GM19035 (cell line): Measurements from ENCODE around the gene ALK.
"Not testable (repeated sequence)": the region's sequence is repeated elsewhere in the genome, so short reads cannot be mapped to it uniquely, and the experiment has no call there.

Source experiments
- ATAC-seq: cut with Tn5 transposase; IDR thresholded peaks from one replicate; pipeline ENCODE4 v1.9.1; 2021; ENCODE audit not compliant: unreplicated experiment

ALK gene

DNA sequence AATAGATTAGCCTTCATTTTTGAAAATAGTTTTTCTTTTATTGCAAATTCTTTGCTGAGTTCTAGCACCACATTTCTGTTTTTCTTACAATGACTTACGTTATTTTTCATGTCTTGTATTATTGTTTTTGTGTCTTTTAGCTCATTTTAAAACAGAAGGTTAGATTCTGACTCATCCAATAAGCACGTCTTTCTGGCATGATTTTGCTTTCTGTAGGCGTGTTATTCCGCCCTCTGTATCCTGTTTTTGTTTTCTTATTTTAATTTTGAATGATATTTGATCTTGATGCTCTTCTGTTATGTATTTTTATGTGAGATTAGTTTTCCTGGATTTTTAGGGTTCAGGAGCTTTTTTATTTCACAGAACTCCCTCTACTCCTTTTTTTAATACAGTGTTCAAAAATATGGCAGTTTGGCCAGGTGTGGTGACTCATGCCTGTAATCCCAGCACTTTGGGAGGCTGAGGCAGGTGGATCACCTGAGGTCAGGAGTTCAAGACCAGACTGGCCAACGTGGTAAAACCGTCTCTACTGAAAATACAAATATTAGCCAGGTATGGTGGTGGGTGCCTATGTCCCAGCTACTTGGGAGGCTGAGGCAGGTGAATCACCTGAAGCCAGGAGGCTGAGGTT lies 661.1 kb downstream of the ALK start:
- no peak for ATAC-seq

DNA sequence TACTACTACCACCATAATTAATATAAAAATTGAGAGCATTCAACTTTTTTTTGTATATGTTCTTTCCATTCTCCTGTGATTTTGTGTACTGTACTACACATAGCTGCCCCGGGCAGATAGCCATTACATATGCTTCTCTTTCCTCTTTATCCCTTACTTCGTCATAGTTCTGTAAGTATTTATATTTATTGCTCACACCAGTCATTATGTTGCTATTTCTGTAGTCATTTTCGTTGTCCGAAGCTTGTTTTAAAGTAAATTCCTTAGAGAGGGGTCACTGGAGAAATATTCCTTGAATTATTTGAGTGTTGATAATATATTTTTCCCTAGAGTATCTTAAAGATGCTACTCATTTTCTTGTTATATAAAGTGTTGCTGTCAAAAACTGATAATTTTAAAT lies 662.2 kb downstream of the ALK start:
- no peak for ATAC-seq

DNA sequence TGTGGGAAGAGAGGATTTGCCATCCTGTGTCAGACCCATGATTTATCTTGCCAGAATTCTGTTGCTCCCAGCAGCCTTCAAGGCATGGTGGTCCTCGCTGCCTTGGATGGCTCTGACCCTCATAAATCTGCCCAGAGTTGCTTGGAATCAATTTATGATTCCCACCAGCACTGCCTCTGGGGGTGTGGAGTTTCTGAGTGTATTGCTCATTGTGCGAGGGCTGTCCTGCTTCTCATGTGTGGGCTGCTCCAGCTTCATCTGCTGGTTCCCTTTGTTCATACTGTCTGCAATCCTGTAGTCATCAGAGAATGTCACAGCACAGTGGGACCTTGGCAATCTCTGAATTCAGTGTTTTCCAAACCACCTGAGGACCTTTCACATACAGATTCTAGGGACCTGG lies 666.4 kb downstream of the ALK start:
- no peak for ATAC-seq

DNA sequence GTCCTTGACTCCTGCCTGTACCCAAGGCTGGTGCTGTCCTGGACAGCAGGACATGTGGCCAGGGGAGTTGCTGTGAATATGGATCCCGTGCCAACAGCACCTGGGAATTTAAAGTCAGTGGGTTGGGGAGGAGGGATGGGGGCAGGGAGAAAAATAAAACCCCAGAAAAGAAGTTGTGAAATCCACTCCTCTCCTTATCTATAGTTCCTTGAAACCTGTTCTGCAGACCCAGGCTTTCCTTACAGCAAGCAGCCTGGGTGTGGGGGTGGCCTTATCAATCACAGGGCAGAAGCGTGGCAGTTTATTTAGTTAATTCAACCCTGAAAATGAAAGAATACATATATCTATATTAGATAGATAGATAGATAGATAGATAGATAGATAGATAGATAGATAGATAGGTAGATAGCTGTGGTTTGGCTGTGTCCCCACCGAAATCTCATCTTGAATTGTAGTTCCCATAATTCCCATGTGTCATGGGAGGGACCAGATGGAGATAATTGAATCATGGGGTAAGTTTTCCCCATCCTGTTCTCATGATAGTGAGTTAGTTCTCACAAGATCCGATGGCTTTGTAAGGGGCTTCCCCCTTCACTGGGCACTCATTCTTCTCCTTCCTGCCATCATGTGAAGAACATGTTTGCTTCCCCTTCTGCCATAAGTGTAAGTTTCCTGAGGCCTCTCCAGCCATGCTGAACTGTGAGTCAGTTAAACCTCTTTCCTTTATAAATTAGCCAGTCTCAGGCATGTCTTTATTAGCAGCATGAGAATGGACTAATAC lies 667.7 kb downstream of the ALK start:
- not testable (repeated sequence) for ATAC-seq

DNA sequence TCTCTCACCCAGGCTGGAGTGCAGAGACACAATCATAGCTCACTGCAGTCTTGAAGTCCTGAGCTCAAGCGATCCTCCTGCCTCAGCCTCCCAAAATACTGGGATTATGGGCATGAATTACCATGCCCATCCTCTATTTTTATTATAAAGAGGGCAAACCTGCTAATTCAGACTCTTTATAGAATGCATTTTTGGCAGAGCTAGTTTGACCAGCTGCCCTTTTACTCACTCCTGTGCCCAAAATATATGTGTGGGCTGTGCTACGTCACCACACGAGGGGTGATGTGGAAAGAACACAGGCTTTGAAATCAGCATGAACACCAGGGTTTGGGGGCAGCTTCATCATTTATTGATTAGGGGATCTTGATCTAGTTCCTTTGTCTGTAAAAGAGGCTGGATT lies 668.4 kb downstream of the ALK start:
- ATAC-seq = no peak

DNA sequence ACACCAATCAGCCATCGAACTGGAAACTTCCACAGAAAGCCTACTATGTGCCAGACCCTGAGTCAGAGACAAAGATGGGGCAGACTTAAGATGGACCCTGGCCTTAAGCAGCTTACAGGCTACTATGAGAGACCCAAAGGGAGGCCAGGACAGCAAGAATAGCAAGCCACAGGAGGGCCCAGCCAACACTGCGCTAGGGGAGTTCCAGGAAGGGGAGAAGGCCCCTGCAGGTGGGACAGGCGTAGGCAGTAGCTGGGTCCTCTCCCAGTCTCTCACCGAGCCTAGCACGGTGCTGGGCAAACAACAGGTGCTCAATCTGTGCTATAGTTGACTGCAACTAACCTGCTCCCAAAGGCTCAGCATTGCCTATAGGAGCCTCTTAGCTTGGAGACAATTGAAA lies 670.0 kb downstream of the ALK start:
- ATAC-seq = no peak

DNA sequence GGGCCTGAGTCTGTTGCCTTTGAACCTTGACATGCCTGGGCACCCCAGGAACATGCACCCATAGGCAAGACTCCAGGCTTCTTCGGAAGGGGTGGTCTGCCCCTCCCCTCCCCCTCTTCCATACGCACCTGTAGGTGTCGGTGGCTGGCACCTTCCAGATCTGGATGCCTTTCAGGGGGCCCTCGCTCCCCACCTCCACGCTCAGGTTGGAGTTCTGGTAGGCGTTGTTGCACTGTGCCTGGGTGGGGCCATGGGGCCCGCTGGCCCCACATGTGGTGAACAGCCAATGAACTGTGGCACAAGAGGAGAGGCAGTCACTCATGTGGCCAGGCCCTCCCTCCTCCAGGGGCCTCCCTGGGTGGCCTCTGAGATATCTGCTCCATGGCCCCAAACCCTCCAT lies 670.4 kb downstream of the ALK start:
- no peak for ATAC-seq

DNA sequence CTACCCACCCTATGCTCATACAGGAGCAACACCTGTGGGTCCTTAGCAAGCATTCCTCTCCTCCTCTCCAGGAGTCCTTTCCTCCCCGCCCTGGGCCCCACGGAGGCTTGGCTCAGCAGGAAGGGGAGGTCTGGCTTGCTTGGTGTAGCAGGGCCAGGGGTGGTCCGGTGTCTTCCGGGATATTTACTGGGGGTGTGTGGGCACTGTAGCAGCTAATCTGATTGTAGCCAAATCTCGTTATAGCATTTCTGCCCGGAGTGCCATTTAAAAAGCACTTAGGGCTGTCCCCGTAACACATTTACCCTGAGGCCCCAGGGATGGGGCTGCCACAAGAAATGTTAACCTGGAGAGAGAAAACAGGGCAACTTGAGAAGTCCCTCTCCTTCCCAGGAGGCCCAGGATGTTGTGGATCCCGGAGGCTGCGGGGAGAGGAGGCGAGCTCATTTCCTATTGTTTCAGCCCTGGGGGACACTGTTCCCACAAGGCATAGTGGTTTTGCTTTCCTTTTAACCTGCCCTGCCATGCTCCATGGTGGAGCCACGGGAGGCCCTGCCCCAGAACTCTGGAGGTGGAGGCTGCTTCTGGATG lies 671.6 kb downstream of the ALK start:
- ATAC-seq = no peak

DNA sequence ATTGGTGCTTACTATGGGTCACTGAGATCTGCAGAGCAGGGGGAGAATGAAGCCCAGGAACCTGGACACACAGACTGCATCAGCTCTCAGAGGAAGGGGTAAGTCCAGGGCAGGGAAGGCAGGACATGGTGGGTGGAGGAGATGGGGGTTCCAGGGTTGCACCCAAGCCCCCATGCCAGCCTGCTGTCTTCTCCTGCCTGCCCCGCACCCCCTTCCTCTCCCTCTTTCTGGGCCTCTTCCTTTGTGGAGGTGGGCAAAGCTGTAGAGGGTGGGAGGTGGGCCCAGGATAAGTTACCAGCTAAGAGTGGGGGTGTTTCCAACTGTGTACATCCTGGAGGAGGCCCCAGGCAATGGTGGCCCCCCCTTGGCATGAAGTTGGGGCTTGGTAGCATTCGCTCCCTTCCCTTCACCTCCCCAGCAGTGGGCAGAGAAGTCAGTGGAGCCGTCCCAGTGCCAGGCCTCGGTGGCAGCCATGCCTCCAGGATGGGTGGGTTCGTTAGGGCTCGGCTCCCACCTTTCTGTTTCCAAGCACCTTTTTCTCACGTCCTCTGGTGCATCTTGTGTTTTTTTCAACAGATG lies 674.0 kb downstream of the ALK start:
- no peak for ATAC-seq

DNA sequence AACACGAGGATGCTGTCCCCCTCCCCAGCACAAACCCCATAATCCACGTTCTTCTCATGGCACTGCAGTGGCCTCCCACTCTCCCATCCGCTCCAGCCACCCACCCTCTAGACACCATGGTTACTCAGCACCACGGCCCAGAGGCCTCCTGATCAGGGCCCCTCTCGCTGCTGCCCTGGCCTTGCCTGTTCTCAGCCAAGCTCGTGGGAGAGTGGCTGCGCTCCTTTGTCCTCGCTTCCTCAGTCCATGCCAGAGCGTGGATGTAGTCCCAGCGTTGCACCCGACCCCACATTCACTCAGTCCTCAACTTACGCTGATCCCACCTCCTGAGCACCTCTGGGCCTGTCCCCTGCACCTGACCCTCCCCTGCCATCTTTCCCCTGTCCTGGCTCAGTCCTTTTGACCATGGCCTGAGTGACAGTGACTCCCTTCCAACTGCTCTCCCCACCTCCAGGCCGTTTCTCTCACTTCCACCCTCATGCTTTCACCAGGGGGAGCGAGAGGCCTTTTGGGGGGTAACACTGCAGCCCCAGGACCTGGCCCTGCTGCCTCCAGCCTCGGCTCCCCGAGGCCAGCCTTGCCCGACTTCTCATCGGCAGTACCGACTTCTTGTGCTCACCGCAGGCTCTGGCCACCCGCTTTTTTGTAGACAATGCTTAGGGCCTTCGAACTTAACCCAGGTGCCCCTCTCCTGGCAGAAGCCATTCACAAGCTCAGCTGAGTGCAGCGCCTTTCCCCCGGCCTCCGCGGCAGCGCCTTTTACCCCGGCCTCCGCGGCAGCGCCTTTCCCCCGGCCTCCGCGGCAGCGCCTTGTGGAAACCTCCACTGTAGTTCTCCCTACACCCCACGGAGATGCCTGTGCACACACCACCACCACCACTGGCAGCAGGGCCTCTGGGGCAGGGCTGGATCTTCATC lies 674.7 kb downstream of the ALK start:
- no peak for ATAC-seq

DNA sequence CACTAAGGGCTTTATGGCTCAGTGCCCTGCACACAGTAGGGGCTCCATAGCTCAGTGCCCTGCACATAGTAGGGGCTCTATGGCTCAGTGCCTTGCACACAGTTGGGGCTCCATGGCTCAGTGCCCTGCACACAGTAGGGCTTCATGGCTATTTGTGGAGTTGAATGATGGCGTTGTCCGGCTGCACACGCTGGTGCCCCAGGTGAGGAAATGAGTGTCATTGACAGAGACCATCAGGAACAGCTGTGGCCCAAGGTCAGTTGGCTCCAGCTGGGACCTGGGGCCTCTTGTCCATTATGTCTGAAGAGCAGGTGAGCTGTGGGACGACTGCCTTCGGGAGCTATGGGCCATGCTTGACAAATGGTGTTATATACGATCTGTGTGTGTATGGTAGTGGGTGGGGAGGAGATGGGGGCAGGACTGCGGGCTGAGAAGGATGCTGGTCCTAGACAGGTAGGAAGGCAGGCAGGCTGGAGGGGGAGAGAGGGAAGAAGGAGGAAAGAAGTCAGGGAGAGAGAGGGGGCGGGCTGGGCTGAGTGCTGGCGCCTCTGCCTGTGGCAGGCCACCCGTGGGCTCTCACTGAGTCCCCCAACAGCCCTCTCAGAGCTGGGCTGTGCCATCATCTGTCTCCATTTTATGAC lies 675.5 kb downstream of the ALK start:
- no peak for ATAC-seq

DNA sequence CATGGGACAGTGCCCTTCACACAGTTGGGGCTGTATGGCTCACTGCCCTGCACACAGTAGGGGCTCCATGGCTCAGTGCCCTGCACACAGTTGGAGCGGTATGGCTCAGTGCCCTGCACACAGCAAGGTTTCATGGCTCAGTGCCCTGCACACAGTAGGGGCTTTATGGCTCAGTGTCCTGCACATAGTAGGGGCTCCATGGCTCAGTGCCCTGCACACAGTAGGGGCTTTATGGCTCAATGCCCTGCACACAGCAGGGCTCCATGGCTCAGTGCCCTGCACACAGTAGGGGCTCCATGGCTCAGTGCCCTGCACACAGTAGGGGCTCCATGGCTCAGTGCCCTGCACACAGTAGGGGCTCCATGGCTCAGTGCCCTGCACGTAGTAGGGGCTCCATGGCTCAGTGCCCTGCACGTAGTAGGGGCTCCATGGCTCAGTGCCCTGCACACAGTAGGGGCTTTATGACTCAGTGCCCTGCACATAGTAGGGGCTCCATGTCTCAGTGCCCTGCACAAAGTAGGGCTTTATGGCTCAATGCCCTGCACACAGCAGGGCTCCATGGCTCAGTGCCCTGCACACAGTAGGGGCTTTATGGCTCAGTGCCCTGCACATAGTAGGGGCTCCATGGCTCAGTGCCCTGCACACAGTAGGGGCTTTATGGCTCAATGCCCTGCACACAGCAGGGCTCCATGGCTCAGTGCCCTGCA lies 676.2 kb downstream of the ALK start:
- ATAC-seq = not testable (repeated sequence)

DNA sequence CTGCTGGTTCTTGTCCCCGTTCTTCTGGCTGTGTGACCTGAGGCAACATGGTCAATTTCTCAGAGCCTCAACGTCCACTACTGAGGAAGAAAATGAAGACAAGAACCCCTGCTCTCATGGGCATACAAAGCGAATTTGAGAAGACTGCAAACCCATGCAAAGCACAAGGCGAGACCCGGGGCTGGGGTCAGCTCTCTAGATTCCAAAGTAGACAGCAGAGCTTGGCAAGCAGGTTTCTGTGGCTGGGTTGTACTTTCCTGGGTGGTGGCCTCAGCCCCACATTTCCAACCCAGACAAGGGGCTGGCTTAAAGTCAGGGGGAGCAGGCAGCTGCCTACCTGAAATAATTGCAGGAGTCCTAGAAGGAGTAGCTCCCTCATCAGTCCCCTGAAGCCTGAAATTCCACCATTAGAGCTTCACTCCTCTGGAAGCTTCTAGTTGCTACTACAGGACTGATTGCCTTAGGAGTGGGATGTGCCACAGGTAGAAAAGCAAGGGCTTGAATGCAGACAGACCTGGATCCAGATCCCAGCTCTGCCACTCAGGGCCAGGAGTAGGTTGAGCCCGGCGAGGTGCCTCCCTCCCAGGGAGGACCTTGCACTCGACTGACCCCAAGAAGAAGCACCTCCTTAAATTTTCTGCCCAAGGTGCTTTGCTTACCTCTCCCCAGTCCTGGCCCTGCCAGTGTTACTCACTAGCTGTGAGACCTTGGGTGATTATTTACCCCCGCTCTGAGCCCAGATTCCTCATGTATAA lies 678.6 kb downstream of the ALK start:
- no peak for ATAC-seq

DNA sequence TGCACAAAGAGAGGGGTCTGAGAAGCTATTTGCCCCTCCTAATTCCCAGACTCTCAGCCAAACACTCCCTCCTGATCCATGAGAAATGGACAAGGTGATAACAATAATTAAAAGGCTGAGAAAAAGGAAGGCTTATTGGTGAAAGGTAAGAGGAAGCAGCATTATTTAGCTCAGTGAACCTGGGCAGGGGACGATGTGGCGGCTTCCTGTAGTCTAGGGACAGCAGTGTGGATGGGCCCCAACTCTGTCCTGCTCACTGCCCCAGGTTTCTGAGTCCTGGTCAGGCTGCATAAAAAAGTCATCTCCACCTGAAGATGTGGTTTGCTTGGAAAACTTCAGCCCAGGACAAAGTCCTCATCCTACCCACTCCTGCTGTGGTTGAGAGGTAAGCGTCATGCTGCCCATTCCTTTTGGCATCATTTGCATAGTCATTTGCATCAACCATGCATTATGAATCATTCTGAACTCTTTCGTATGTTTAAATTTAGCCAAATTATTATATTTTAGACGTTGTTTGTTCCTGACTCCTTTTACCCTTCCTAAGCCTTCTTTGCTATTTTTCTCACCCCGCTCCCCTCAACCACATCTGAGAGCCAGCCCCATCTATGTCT lies 679.3 kb downstream of the ALK start:
- peak; percentile 54 for ATAC-seq

DNA sequence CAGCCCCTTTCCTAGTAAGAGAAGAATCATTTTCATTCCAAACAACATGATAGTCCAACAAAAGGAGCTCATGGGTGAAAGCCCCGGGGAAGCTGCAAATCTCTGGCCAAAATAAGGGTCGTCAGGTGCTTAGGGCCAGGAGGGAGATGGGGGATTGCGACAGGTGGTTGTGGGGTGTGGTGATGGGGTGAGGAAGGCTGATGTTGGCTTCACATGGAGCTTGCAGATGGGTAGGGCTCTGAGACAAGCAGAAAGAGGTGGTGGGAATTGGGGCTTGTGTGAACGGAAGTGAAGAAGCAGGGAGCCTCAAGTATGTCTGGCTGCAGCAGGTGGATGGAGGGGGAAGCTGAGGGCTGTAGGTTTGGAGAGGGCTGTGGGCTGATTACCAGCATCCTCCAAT lies 680.0 kb downstream of the ALK start:
- ATAC-seq = no peak

DNA sequence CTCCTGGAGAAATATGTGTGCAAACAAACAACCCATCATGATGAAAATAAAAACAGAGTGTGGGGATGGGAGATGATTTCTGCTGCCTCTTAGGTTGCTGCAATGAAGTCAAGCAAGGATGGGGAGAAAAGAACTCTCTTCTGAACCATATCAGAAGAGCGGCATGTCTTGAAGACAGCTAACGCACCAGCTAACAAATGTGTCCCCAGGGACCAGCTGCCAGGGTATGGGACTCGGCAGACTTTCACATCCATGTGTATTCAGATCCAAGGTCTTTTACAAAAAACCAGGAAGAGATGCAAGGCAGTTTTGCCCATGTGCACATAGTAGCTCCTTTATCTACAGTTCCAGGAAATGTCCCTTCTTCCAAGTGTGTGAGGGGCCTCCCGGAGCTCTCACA lies 680.8 kb downstream of the ALK start:
- no peak for ATAC-seq

DNA sequence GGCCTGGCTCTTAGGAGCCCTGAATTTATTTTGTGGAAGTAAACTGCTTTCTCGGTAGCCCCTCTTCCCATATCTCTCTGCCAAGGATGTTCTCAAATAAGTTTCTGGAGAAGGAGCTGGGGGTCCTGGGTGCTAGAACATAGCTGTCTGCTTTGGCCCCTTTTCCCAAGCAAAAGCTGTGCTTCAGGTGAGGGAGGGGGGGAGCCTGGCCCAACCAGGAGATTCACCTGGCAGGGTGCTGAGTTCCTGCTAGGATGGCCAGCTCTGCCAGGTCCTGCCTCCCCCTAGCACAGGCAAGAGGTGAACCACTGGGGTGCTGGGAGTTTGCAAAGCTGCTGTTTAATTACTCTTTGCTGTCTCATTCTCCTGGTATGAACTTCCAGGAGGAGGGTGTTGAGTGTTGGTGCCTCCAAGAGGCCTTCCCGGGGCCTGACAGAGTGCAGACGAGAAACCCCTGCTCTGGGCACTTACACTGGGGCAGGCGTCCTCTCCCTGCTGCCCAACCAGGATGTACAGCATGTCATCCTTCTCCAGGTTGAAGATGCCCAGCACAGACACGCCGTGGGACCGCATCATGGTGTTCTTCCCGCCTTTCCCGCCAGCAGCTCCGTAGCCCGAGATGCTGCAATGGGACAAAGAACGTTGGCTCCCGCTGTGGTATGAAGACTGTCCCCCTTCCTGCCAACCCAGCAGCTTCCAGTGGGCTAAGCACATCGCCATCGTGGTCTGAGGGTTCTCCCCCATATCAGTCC lies 682.0 kb downstream of the ALK start:
- no peak for ATAC-seq

DNA sequence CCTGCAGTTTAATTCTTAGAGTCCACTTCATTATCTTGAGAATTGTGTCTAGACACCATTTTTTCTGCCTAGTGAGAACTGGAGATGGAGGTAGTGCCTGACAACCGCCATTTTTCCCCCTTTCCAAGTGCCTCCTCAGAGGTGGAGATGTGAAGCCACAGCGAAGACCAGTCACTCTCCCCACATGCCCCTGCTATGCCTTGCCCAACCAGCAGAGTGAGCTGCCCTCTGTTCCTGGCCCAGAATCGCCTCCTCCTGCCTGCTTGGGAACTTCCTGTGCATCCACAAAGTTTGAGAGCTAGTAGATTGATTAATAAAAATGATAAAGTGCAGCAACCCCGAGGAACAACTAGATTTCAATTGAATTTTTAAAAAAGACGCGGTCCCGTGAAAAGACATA lies 682.9 kb downstream of the ALK start:
- ATAC-seq = no peak
